ENCODE data around the gene MMRN1.

The MMRN1 gene

GRCh38 chr4:89995006-89995405, 100.4 kb downstream of the MMRN1 start:
- no peak for DNase-seq (ENCODE audit: low spot score)

- DNase-seq (ENCODE audit: low spot score) = no peak
These were observed 101.2 kb downstream of the MMRN1 start for GRCh38 chr4:89995814-89996213.

GRCh38 chr4:89997171-89997704, 102.6 kb downstream of the MMRN1 start:
- DNase-seq (ENCODE audit: low spot score) = no peak

- peak; percentile 8 for DNase-seq (ENCODE audit: low spot score)
These were observed 103.9 kb downstream of the MMRN1 start for GRCh38 chr4:89998469-89999011.

- DNase-seq (ENCODE audit: low spot score) = no peak
These were observed 106.4 kb downstream of the MMRN1 start for GRCh38 chr4:90001023-90001422.

- DNase-seq (ENCODE audit: low spot score) = no peak
These were observed 107.9 kb downstream of the MMRN1 start for GRCh38 chr4:90002441-90003062.
